GM23338 (cell line): ENCODE measurements around the gene MAMSTR. TPM values are rescaled to one million over a fixed set of nuclear protein-coding genes. Genes with fewer than 3 reads are reported as not detected.

Experiments used
- ATAC-seq: fragments of 200-7000 bp; cut with Tn5 transposase; 3 replicates; pipeline ENCODE4 v1.9.1; 2020
- DNase-seq: peaks from one replicate; pipeline ENCODE4 v3.0.0-alpha.2; 2015; ENCODE audit warnings: low spot score
- H2AFZ ChIP-seq: fragments of 200-600 bp; sonication (generic); 2 replicates; pipeline ENCODE4 v1.8.0; 2016; ENCODE audit warnings: antibody characterized with exemption, mild to moderate bottlenecking, moderate library complexity
- H3F3A ChIP-seq: fragments of 200-600 bp; sonication (generic); replicated peaks from 2 replicates; pipeline ENCODE4 v1.8.0; 2017; ENCODE audit warnings: antibody characterized with exemption, mixed run types, low read depth
- H3K27ac ChIP-seq: fragments of 200-600 bp; sonication (generic); 2 replicates; pipeline ENCODE4 v1.6.1; 2016; ENCODE audit warnings: low read depth
- H3K27me3 ChIP-seq: fragments of 200-600 bp; sonication (generic); 2 replicates; pipeline ENCODE4 v1.8.0; 2016; ENCODE audit warnings: mild to moderate bottlenecking, mixed run types, moderate library complexity; ENCODE audit not compliant: insufficient read depth
- H3K36me3 ChIP-seq: fragments of 200-600 bp; sonication (generic); 2 replicates; pipeline ENCODE4 v1.8.0; 2016; ENCODE audit warnings: mild to moderate bottlenecking; ENCODE audit not compliant: insufficient read depth
- H3K4me1 ChIP-seq: fragments of 200-600 bp; sonication (generic); 2 replicates; pipeline ENCODE4 v1.8.0; 2016; ENCODE audit warnings: mild to moderate bottlenecking, moderate library complexity; ENCODE audit not compliant: insufficient read depth
- H3K4me2 ChIP-seq: fragments of 200-600 bp; sonication (generic); 2 replicates; pipeline ENCODE4 v1.7.1; 2017; ENCODE audit warnings: mixed run types
- H3K4me3 ChIP-seq: fragments of 200-600 bp; sonication (generic); 2 replicates; pipeline ENCODE4 v1.6.1; 2016; ENCODE audit warnings: mixed run types
- H3K79me2 ChIP-seq: fragments of 200-600 bp; sonication (generic); replicated peaks from 2 replicates; pipeline ENCODE4 v1.8.0; 2017; ENCODE audit warnings: mild to moderate bottlenecking; ENCODE audit not compliant: insufficient read depth
- H3K9me2 ChIP-seq: fragments of 200-600 bp; sonication (generic); 2 replicates; pipeline ENCODE4 v1.8.0; 2017; ENCODE audit not compliant: insufficient read depth
- H4K20me1 ChIP-seq: fragments of 200-600 bp; sonication (generic); replicated peaks from 2 replicates; pipeline ENCODE4 v1.8.0; 2017; ENCODE audit warnings: mild to moderate bottlenecking; ENCODE audit not compliant: insufficient read depth
- H3K27ac Mint-ChIP-seq: 2 replicates; pipeline ENCODE4 v1.8.0; 2020; ENCODE audit warnings: inconsistent platforms, mild to moderate bottlenecking, moderate library complexity, mixed read lengths
- H3K27me3 Mint-ChIP-seq: 3 replicates; pipeline ENCODE4 v1.8.0; 2022; ENCODE audit warnings: low read depth, mild to moderate bottlenecking, moderate library complexity, mixed read lengths, inconsistent platforms; ENCODE audit not compliant: insufficient read depth, poor library complexity
- H3K36me3 Mint-ChIP-seq: 3 replicates; pipeline ENCODE4 v1.8.0; 2021; ENCODE audit warnings: low read depth, mild to moderate bottlenecking, inconsistent platforms, moderate library complexity, mixed read lengths
- H3K4me1 Mint-ChIP-seq: 3 replicates; pipeline ENCODE4 v1.8.0; 2020; ENCODE audit warnings: mild to moderate bottlenecking, inconsistent platforms, mixed read lengths
- H3K4me3 Mint-ChIP-seq: 3 replicates; pipeline ENCODE4 v1.8.0; 2021; ENCODE audit warnings: moderate library complexity, mild to moderate bottlenecking, inconsistent platforms, mixed read lengths
- H3K9me3 Mint-ChIP-seq: 3 replicates; pipeline ENCODE4 v1.8.0; 2020; ENCODE audit warnings: moderate library complexity, mild to moderate bottlenecking, inconsistent platforms, mixed read lengths
- CREB1 ChIP-seq: fragments of 250-450 bp; sonication (Bioruptor Pico); IDR thresholded peaks from 2 replicates; pipeline ENCODE4 v1.5.0; 2020; ENCODE audit warnings: low read depth, mild to moderate bottlenecking, moderate library complexity
- CTCF ChIP-seq, 2 experiments: fragments of 200-600 bp in 1 of 2; sonication (generic) in 1 of 2; conservative IDR thresholded peaks; 2 replicates each; pipeline versions ENCODE4 v1.5.1 to v1.6.1; 2016 to 2017; ENCODE audit warnings: antibody characterized with exemption in 2 of 2, low read depth in 2 of 2, mild to moderate bottlenecking in 2 of 2, moderate library complexity in 1 of 2
- EZH2 ChIP-seq: fragments of 200-600 bp; sonication (generic); IDR thresholded peaks from one replicate; pipeline ENCODE4 v1.8.0; 2017; ENCODE audit warnings: antibody characterized with exemption, mild to moderate bottlenecking, low read depth; ENCODE audit not compliant: unreplicated experiment
- EZH2phosphoT487 ChIP-seq: fragments of 200-600 bp; sonication (generic); IDR thresholded peaks from one replicate; pipeline ENCODE4 v1.8.1; 2018; ENCODE audit warnings: antibody characterized with exemption; ENCODE audit not compliant: unreplicated experiment
- JUNB ChIP-seq: IDR thresholded peaks from one replicate; pipeline ENCODE4 v1.6.1; 2016; ENCODE audit warnings: antibody characterized with exemption; ENCODE audit not compliant: unreplicated experiment
- NANOG ChIP-seq: IDR thresholded peaks from 2 replicates; pipeline ENCODE4 v1.6.1; 2016; ENCODE audit warnings: antibody characterized with exemption, borderline replicate concordance
- POLR2AphosphoS5 ChIP-seq: IDR thresholded peaks from 2 replicates; pipeline ENCODE4 v1.6.1; 2016; ENCODE audit warnings: antibody characterized with exemption, low read depth
- REST ChIP-seq: IDR thresholded peaks from one replicate; pipeline ENCODE4 v1.6.1; 2018; ENCODE audit warnings: antibody characterized with exemption; ENCODE audit not compliant: unreplicated experiment
- STAT1 ChIP-seq: IDR thresholded peaks from one replicate; pipeline ENCODE4 v1.6.1; 2016; ENCODE audit warnings: antibody characterized with exemption; ENCODE audit not compliant: unreplicated experiment
- ZNF114 ChIP-seq: fragments of 250-450 bp; sonication (Bioruptor Pico); IDR thresholded peaks from 2 replicates; pipeline ENCODE4 v1.5.0; 2020; ENCODE audit warnings: mild to moderate bottlenecking, moderate library complexity
- ZNF331 ChIP-seq: fragments of 250-450 bp; sonication (Bioruptor Pico); IDR thresholded peaks from 2 replicates; pipeline ENCODE4 v1.5.0; 2020; ENCODE audit warnings: low read depth, mild to moderate bottlenecking, moderate library complexity
- polyA plus RNA-seq: library from polyadenylated mRNA; unstranded; fragments of >200 nt; fragmentation: Nextera tagmentation; extraction: Ambion mirVana; gene quantifications from 2 replicates; pipeline ENCODE4 v1.2.1, GENCODE V29; 2016
- total RNA-seq: library from RNA; depleted of rRNA; stranded (reverse); fragments of >200 nt; shearing (Covaris generic); gene quantifications from 2 replicates; pipeline ENCODE4 v1.2.3, GENCODE V29; 2014
- TF ChIP-seq, protein P1 (sequence below): IDR thresholded peaks from 2 replicates; pipeline ENCODE4 v1.6.1; 2016; ENCODE audit warnings: antibody characterized with exemption
- TF ChIP-seq, protein P2 (sequence below): fragments of 250-450 bp; sonication (Bioruptor Pico); IDR thresholded peaks from 2 replicates; pipeline ENCODE4 v1.5.0; 2020; ENCODE audit warnings: mild to moderate bottlenecking, moderate library complexity

Gene MAMSTR
- total and polyA plus RNA-seq, 2 experiments from 2014 or later, result 1.9 to 2.0 TPM

DNA sequence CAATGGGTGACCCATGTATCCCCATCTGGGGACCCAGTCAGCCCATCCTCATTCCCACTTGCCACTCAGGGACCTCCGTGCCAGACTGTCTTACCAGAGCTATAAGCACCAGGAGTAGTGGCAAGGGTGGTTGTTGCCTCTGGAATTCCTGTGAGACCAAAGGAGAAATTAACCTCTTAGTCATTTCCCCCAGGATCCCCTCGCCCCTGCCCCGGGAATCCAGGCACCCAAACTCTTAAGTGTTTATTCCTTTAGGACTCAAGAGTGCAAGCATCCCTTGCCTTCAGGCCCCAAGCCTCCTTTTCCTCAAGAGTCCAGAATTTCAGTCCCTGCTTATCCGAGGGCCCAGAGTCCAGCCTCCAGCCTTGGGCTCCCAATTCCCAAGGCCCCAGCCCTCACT lies 55.9 kb downstream of the MAMSTR start:
- Histone ChIP-seq H3K27ac (no peak overlapping the region), H3K4me3 (no peak overlapping the region), H4K20me1 (no peaks in the 10 kb centered on the region), H3F3A (no peaks in the 10 kb centered on the region), H3K4me1 (no peaks in the 10 kb centered on the region), H3K27me3 (no peaks in the 10 kb centered on the region), H3K4me2 (no peak overlapping the region), H3K36me3 (no peaks in the 10 kb centered on the region), H3K79me2 (no peaks in the 10 kb centered on the region), H3K9me2 (no peaks in the 10 kb centered on the region), H2AFZ (no peak overlapping the region)
- ATAC-seq (no peak), DNase-seq (no peak)
- no peak for TF ChIP-seq REST
- no peak for TF ChIP-seq STAT1
- TF ChIP-seq CTCF (conservative IDR thresholded peaks at IDR 0.05; ENCODE audit: low read depth in 2 of 2), result no peak
- no peak for TF ChIP-seq POLR2AphosphoS5
- no peak for TF ChIP-seq JUNB
- TF ChIP-seq, protein P1, sequence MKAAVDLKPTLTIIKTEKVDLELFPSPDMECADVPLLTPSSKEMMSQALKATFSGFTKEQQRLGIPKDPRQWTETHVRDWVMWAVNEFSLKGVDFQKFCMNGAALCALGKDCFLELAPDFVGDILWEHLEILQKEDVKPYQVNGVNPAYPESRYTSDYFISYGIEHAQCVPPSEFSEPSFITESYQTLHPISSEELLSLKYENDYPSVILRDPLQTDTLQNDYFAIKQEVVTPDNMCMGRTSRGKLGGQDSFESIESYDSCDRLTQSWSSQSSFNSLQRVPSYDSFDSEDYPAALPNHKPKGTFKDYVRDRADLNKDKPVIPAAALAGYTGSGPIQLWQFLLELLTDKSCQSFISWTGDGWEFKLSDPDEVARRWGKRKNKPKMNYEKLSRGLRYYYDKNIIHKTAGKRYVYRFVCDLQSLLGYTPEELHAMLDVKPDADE, result no peak
- TF ChIP-seq, protein P2, sequence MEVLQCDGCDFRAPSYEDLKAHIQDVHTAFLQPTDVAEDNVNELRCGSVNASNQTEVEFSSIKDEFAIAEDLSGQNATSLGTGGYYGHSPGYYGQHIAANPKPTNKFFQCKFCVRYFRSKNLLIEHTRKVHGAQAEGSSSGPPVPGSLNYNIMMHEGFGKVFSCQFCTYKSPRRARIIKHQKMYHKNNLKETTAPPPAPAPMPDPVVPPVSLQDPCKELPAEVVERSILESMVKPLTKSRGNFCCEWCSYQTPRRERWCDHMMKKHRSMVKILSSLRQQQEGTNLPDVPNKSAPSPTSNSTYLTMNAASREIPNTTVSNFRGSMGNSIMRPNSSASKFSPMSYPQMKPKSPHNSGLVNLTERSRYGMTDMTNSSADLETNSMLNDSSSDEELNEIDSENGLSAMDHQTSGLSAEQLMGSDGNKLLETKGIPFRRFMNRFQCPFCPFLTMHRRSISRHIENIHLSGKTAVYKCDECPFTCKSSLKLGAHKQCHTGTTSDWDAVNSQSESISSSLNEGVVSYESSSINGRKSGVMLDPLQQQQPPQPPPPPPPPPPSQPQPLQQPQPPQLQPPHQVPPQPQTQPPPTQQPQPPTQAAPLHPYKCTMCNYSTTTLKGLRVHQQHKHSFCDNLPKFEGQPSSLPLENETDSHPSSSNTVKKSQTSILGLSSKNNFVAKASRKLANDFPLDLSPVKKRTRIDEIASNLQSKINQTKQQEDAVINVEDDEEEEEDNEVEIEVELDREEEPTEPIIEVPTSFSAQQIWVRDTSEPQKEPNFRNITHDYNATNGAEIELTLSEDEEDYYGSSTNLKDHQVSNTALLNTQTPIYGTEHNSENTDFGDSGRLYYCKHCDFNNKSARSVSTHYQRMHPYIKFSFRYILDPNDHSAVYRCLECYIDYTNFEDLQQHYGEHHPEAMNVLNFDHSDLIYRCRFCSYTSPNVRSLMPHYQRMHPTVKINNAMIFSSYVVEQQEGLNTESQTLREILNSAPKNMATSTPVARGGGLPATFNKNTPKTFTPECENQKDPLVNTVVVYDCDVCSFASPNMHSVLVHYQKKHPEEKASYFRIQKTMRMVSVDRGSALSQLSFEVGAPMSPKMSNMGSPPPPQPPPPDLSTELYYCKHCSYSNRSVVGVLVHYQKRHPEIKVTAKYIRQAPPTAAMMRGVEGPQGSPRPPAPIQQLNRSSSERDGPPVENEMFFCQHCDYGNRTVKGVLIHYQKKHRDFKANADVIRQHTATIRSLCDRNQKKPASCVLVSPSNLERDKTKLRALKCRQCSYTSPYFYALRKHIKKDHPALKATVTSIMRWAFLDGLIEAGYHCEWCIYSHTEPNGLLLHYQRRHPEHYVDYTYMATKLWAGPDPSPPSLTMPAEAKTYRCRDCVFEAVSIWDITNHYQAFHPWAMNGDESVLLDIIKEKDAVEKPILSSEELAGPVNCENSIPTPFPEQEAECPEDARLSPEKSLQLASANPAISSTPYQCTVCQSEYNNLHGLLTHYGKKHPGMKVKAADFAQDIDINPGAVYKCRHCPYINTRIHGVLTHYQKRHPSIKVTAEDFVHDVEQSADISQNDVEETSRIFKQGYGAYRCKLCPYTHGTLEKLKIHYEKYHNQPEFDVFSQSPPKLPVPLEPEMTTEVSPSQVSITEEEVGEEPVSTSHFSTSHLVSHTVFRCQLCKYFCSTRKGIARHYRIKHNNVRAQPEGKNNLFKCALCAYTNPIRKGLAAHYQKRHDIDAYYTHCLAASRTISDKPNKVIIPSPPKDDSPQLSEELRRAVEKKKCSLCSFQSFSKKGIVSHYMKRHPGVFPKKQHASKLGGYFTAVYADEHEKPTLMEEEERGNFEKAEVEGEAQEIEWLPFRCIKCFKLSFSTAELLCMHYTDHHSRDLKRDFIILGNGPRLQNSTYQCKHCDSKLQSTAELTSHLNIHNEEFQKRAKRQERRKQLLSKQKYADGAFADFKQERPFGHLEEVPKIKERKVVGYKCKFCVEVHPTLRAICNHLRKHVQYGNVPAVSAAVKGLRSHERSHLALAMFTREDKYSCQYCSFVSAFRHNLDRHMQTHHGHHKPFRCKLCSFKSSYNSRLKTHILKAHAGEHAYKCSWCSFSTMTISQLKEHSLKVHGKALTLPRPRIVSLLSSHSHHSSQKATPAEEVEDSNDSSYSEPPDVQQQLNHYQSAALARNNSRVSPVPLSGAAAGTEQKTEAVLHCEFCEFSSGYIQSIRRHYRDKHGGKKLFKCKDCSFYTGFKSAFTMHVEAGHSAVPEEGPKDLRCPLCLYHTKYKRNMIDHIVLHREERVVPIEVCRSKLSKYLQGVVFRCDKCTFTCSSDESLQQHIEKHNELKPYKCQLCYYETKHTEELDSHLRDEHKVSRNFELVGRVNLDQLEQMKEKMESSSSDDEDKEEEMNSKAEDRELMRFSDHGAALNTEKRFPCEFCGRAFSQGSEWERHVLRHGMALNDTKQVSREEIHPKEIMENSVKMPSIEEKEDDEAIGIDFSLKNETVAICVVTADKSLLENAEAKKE (CRISPR knock-in tag), result no peak
- TF ChIP-seq ZNF114 (CRISPR knock-in tag), result no peak
- TF ChIP-seq ZNF331 (CRISPR knock-in tag), result no peak
- no peak for TF ChIP-seq CREB1
- TF ChIP-seq EZH2phosphoT487, result no peak
- TF ChIP-seq EZH2, result no peak
- no peak for TF ChIP-seq NANOG
- no peaks in the 10 kb centered on the region for H3K4me1 Mint-ChIP-seq
- peaks cover 6% of the 10 kb centered on the region for H3K27me3 Mint-ChIP-seq
- H3K36me3 Mint-ChIP-seq, result peaks cover 4% of the 10 kb centered on the region; the same call in 1 of the 3 replicates
- no peak overlapping the region for H3K27ac Mint-ChIP-seq
- H3K4me3 Mint-ChIP-seq, result no peak overlapping the region
- peaks cover 8% of the 10 kb centered on the region for H3K9me3 Mint-ChIP-seq
